Tibial nerve (tissue), 4 donors: ENCODE results near the gene SYNCRIP. TPM values are rescaled to one million over a fixed set of nuclear protein-coding genes. Genes with fewer than 3 reads are reported as not detected.

Experiments used
- DNase-seq, 2 donors: peaks; one replicate each; pipeline ENCODE4 v3.0.0-alpha.2; 2019; ENCODE audit warnings: low spot score in 2 of 2
- H3K27ac ChIP-seq, 4 donors: fragments of 200-600 bp; sonication (generic) in 3 of 4; one replicate each; pipeline ENCODE4 v1.5.1; 2017 to 2019; ENCODE audit warnings: mild to moderate bottlenecking in 1 of 4
- H3K27me3 ChIP-seq, 2 donors: fragments of 200-600 bp; sonication (generic) in 1 of 2; one replicate each; pipeline versions ENCODE4 v1.5.1 to v1.6.0; 2017 to 2019
- H3K36me3 ChIP-seq, 3 donors: fragments of 200-600 bp; sonication (generic); one replicate each; pipeline ENCODE4 v1.5.1; 2018 to 2019
- H3K4me1 ChIP-seq, 4 donors: fragments of 200-600 bp; sonication (generic) in 3 of 4; one replicate each; pipeline ENCODE4 v1.5.1; 2017 to 2019
- H3K4me3 ChIP-seq, 4 donors: fragments of 200-600 bp; sonication (generic) in 3 of 4; one replicate each; pipeline ENCODE4 v1.5.1; 2017 to 2019; ENCODE audit warnings: mild to moderate bottlenecking in 1 of 4, moderate library complexity in 1 of 4
- H3K9me3 ChIP-seq, 4 donors: fragments of 200-600 bp; sonication (generic) in 3 of 4; one replicate each; pipeline ENCODE4 v1.5.1; 2017 to 2019
- CTCF ChIP-seq, 5 experiments: fragments of 200-600 bp in 3 of 5; fragments of 450-650 bp in 2 of 5; sonication (generic) in 3 of 5; IDR thresholded peaks; one replicate each; pipeline ENCODE4 v1.5.1; 2016 to 2019; ENCODE audit warnings: antibody characterized with exemption in 5 of 5, mild to moderate bottlenecking in 3 of 5, moderate library complexity in 2 of 5
- EP300 ChIP-seq, 2 donors: sonication (generic); formaldehyde crosslinking; IDR thresholded peaks; one replicate each; pipeline ENCODE4 v1.6.1; 2017; ENCODE audit warnings: antibody characterized with exemption in 2 of 2, mild to moderate bottlenecking in 1 of 2
- POLR2A ChIP-seq, 2 donors: fragments of 450-650 bp; IDR thresholded peaks; one replicate each; pipeline ENCODE4 v1.6.1; 2017; ENCODE audit warnings: antibody characterized with exemption in 2 of 2, mild to moderate bottlenecking in 2 of 2, moderate library complexity in 2 of 2
- WGBS, 2 donors: methylation state at CpG; one replicate each; pipeline ENCODE4 v1.1.5; 2018; 5-methylcytosine and 5-hydroxymethylcytosine counted together
- total RNA-seq, 4 donors: library from RNA; depleted of rRNA; stranded (reverse); fragments of >200 nt; gene quantifications; one replicate each; pipeline ENCODE4 v1.1.0, GENCODE V29; 2016

SYNCRIP gene
- total RNA-seq, 4 donors from 2014 or later: 51.5 to 64.7 (median 53.2) TPM

- peaks cover 0 to 42% (median 0%) of the 10 kb centered on the region in 4 donors for H3K4me1 ChIP-seq
- DNase-seq: no peak
- WGBS, 2 donors: 61 to 77% methylated on average over 4 of the region's 4 CpGs
- H3K9me3 ChIP-seq: peaks cover 0 to 29% (median 5%) of the 10 kb centered on the region in 4 donors
- H3K36me3 ChIP-seq: peaks cover 0 to 24% (median 0%) of the 10 kb centered on the region in 3 donors
- H3K27ac ChIP-seq: no peak overlapping the region
- H3K4me3 ChIP-seq: no peak overlapping the region
- TF ChIP-seq EP300 (IDR thresholded peaks at IDR 0.05) (no peak), POLR2A (IDR thresholded peaks at IDR 0.05) (no peak), CTCF (IDR thresholded peaks at IDR 0.05) (no peak)
- no peaks in the 10 kb centered on the region for H3K27me3 ChIP-seq
These were observed 63.1 kb downstream of the SYNCRIP start for GRCh38 chr6:85579581-85579980.

- Histone ChIP-seq H3K27ac (no peak overlapping the region), H3K27me3 (no peaks in the 10 kb centered on the region), H3K9me3 (peaks cover 0 to 2% (median 0%) of the 10 kb centered on the region in 4 donors), H3K36me3 (peaks cover 0 to 15% (median 0%) of the 10 kb centered on the region in 3 donors), H3K4me3 (no peak overlapping the region), H3K4me1 (peaks cover 0 to 42% (median 0%) of the 10 kb centered on the region in 4 donors)
- 58 to 65% methylated on average over 2 of the region's 2 CpGs for WGBS, 2 donors
- TF ChIP-seq EP300 (IDR thresholded peaks at IDR 0.05) (no peak), CTCF (IDR thresholded peaks at IDR 0.05) (no peak), POLR2A (IDR thresholded peaks at IDR 0.05) (no peak)
- no peak for DNase-seq
These were observed 66.2 kb downstream of the SYNCRIP start for GRCh38 chr6:85576476-85576875.

- Histone ChIP-seq H3K4me1 (peaks cover 0 to 38% (median 0%) of the 10 kb centered on the region in 4 donors), H3K9me3 (no peaks in the 10 kb centered on the region), H3K27me3 (no peaks in the 10 kb centered on the region), H3K27ac (no peak overlapping the region), H3K36me3 (peaks cover 0 to 20% (median 0%) of the 10 kb centered on the region in 3 donors), H3K4me3 (no peak overlapping the region)
- no peak for DNase-seq
- TF ChIP-seq CTCF (IDR thresholded peaks at IDR 0.05): no peak
- no peak for TF ChIP-seq EP300 (IDR thresholded peaks at IDR 0.05)
- TF ChIP-seq POLR2A (IDR thresholded peaks at IDR 0.05): no peak
These were observed 67.6 kb downstream of the SYNCRIP start for GRCh38 chr6:85574932-85575598.

- TF ChIP-seq EP300 (IDR thresholded peaks at IDR 0.05): no peak
- no peak for TF ChIP-seq POLR2A (IDR thresholded peaks at IDR 0.05)
- no peak for TF ChIP-seq CTCF (IDR thresholded peaks at IDR 0.05)
- no peak overlapping the region for H3K4me3 ChIP-seq
- H3K36me3 ChIP-seq: peaks cover 0 to 42% (median 0%) of the 10 kb centered on the region in 3 donors
- H3K27ac ChIP-seq: no peak overlapping the region
- no peak for DNase-seq
- no peaks in the 10 kb centered on the region for H3K9me3 ChIP-seq
- no peaks in the 10 kb centered on the region for H3K4me1 ChIP-seq
- H3K27me3 ChIP-seq: no peaks in the 10 kb centered on the region
These were observed 73.4 kb downstream of the SYNCRIP start for GRCh38 chr6:85569323-85569722.

GRCh38 chr6:85568411-85568810, 74.3 kb downstream of the SYNCRIP start:
- H3K27me3 ChIP-seq: no peaks in the 10 kb centered on the region
- no peaks in the 10 kb centered on the region for H3K9me3 ChIP-seq
- WGBS, 2 donors: 92 to 94% methylated on average over 6 of the region's 6 CpGs
- TF ChIP-seq EP300 (IDR thresholded peaks at IDR 0.05) (no peak), POLR2A (IDR thresholded peaks at IDR 0.05) (no peak), CTCF (IDR thresholded peaks at IDR 0.05) (no peak)
- no peak overlapping the region for H3K27ac ChIP-seq
- H3K36me3 ChIP-seq: peaks cover 0 to 46% (median 0%) of the 10 kb centered on the region in 3 donors
- no peak for DNase-seq
- no peaks in the 10 kb centered on the region for H3K4me1 ChIP-seq
- H3K4me3 ChIP-seq: no peak overlapping the region
